ENCODE measurements around the gene RANBP17.

GRCh38 chr5:171323007-171323406 lies 461.2 kb downstream of the RANBP17 start:
- no peak for TF ChIP-seq POLR2A (IDR thresholded peaks at IDR 0.05)
- TF ChIP-seq POLR2AphosphoS5 (IDR thresholded peaks at IDR 0.05) = no peak
- no peak for TF ChIP-seq CTCF (IDR thresholded peaks at IDR 0.05)
